GM08714 (cell line): ENCODE data around the gene SIPA1.

Experiments
- H3K4me3 ChIP-seq: fragments of 200-500 bp; sonication (Bioruptor generic); 2 replicates; pipeline ENCODE4 v1.5.1; 2014; ENCODE audit warnings: mild to moderate bottlenecking, low read length, inconsistent platforms
- ZNF274 ChIP-seq: IDR thresholded peaks from 2 replicates; pipeline ENCODE4 v1.6.1; 2012; ENCODE audit warnings: mild to moderate bottlenecking, low read depth, low read length

SIPA1 gene

GRCh38 chr11:65698205-65698604, 60.3 kb downstream of the SIPA1 start:
- H3K4me3 ChIP-seq, result no peak overlapping the region
- TF ChIP-seq ZNF274, result no peak

GRCh38 chr11:65699306-65699705, 61.4 kb downstream of the SIPA1 start:
- TF ChIP-seq ZNF274, result no peak
- H3K4me3 ChIP-seq, result no peak overlapping the region

- no peak for TF ChIP-seq ZNF274
- H3K4me3 ChIP-seq, result no peak overlapping the region
Measured at GRCh38 chr11:65700399-65700798, 62.5 kb downstream of the SIPA1 start.
